Vagina (tissue), 2 donors: ENCODE data around the gene MORF4L1. TPM values are rescaled to one million over a fixed set of nuclear protein-coding genes. Genes with fewer than 3 reads are reported as not detected.

Experiments used
- DNase-seq, 2 donors: peaks; one replicate each; pipeline ENCODE4 v3.0.0-alpha.2; 2017; ENCODE audit errors: extremely low spot score in 2 of 2
- H3K27ac ChIP-seq: fragments of 200-600 bp; sonication (generic); one replicate; pipeline ENCODE4 v1.5.1; 2019
- H3K27me3 ChIP-seq: fragments of 200-600 bp; sonication (generic); one replicate; pipeline ENCODE4 v1.5.1; 2019
- H3K36me3 ChIP-seq, 2 donors: fragments of 200-600 bp; sonication (generic); one replicate each; pipeline ENCODE4 v1.5.1; 2017 to 2019
- H3K4me1 ChIP-seq: fragments of 200-600 bp; sonication (generic); one replicate; pipeline ENCODE4 v1.5.1; 2019
- H3K4me3 ChIP-seq, 2 donors: fragments of 200-600 bp; sonication (generic); 1 replicate in 1 of 2; 2 replicates in 1 of 2; pipeline ENCODE4 v1.5.1; 2016 to 2019
- H3K9me3 ChIP-seq: fragments of 200-600 bp; sonication (generic); one replicate; pipeline ENCODE4 v1.5.1; 2019
- POLR2A ChIP-seq, 2 donors: fragments of 450-650 bp; IDR thresholded peaks; one replicate each; pipeline ENCODE4 v1.6.1; 2017; ENCODE audit warnings: antibody characterized with exemption in 2 of 2, mild to moderate bottlenecking in 2 of 2, moderate library complexity in 2 of 2
- POLR2AphosphoS5 ChIP-seq, 2 donors: sonication (generic); formaldehyde crosslinking; IDR thresholded peaks; one replicate each; pipeline ENCODE4 v1.9.0; 2017; ENCODE audit warnings: antibody characterized with exemption in 2 of 2, mild to moderate bottlenecking in 2 of 2, low read depth in 1 of 2; ENCODE audit not compliant: insufficient read depth in 1 of 2
- intact Hi-C: fragments of 100-400 bp; cut with DNase I; formaldehyde crosslinking; loops from one replicate; pipeline ENCODE4 v1.15.1; 2023
- total RNA-seq: library from RNA; depleted of rRNA; stranded (reverse); fragments of >200 nt; gene quantifications from one replicate; pipeline ENCODE4 v1.2.3, GENCODE V29; 2016
- TF ChIP-seq, protein P1 (sequence below), 3 experiments: fragments of 450-650 bp in 2 of 3; fragments of 200-600 bp in 1 of 3; sonication (generic) in 1 of 3; IDR thresholded peaks; one replicate each; pipeline ENCODE4 v1.5.1; 2017 to 2019; ENCODE audit warnings: antibody characterized with exemption in 3 of 3, mild to moderate bottlenecking in 2 of 3, moderate library complexity in 2 of 3

Gene MORF4L1
- total RNA-seq, 1 donor from 2014 or later, result 170 TPM

DNA sequence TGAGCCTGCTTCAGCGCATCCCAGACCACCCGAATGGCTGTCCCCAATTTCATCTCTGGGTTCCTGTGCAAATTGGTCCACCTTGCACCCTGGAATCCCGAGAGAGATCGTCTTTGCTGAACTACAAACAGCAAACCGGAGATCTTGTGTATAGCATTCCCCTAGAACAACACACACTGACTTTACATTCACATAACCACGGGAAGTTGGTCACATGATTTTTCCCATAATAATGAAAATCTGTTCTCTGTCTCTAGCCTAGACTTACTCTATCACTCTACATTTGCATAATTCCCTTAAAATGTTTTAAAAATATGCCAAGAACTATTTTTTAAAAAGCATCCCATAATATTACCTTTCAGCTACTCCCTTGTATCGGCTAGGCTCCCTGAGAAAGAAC lies 37.6 kb downstream of the MORF4L1 start:
- TF ChIP-seq POLR2A (IDR thresholded peaks at IDR 0.05), result no peak
- TF ChIP-seq POLR2AphosphoS5 (IDR thresholded peaks at IDR 0.05; ENCODE audit: insufficient read depth in 1 of 2, low read depth in 1 of 2), result no peak
- TF ChIP-seq, protein P1, sequence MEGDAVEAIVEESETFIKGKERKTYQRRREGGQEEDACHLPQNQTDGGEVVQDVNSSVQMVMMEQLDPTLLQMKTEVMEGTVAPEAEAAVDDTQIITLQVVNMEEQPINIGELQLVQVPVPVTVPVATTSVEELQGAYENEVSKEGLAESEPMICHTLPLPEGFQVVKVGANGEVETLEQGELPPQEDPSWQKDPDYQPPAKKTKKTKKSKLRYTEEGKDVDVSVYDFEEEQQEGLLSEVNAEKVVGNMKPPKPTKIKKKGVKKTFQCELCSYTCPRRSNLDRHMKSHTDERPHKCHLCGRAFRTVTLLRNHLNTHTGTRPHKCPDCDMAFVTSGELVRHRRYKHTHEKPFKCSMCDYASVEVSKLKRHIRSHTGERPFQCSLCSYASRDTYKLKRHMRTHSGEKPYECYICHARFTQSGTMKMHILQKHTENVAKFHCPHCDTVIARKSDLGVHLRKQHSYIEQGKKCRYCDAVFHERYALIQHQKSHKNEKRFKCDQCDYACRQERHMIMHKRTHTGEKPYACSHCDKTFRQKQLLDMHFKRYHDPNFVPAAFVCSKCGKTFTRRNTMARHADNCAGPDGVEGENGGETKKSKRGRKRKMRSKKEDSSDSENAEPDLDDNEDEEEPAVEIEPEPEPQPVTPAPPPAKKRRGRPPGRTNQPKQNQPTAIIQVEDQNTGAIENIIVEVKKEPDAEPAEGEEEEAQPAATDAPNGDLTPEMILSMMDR (IDR thresholded peaks at IDR 0.05), result no peak
- Histone ChIP-seq H3K4me1 (peaks cover 36% of the 10 kb centered on the region), H3K27ac (peak overlapping the region; percentile 59), H3K36me3 (peaks cover 0 to 8% of the 10 kb centered on the region in 2 donors), H3K4me3 (no peak overlapping the region), H3K27me3 (no peaks in the 10 kb centered on the region), H3K9me3 (no peaks in the 10 kb centered on the region)
- no peak for DNase-seq
- intact Hi-C loops, result loop anchor here (10.0 kb wide), 1 partner anchor 65 kb away; no protein-coding TSS in a partner anchor

DNA sequence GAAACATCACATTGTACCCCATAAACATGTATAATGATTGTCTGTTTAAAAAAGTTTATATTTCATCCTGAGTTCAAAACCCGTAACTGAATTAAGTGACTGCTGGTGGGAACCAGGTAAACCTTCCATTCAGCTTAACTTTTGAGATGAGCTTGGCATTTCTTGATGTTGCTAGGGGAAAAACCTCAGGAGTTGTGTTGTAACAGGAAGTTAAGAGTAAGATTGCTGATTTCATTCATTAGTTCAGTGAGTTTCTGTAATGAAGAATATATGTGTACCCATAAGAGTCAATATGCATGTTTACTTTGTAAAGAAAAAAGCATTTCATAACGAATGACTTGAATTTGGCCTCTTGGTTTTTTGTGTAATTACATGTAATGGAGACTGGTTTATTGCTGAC lies 39.6 kb downstream of the MORF4L1 start:
- Histone ChIP-seq H3K27me3 (no peaks in the 10 kb centered on the region), H3K4me1 (peaks cover 44% of the 10 kb centered on the region), H3K27ac (no peak overlapping the region), H3K36me3 (peaks cover 0 to 8% of the 10 kb centered on the region in 2 donors), H3K9me3 (no peaks in the 10 kb centered on the region), H3K4me3 (no peak overlapping the region)
- TF ChIP-seq POLR2A (IDR thresholded peaks at IDR 0.05) (no peak), POLR2AphosphoS5 (IDR thresholded peaks at IDR 0.05; ENCODE audit: insufficient read depth in 1 of 2, low read depth in 1 of 2) (no peak)
- TF ChIP-seq, protein P1 (IDR thresholded peaks at IDR 0.05), result no peak
- intact Hi-C loops, result loop anchor here (10.0 kb wide), 1 partner anchor 62 kb away; no protein-coding TSS in a partner anchor
- no peak for DNase-seq

DNA sequence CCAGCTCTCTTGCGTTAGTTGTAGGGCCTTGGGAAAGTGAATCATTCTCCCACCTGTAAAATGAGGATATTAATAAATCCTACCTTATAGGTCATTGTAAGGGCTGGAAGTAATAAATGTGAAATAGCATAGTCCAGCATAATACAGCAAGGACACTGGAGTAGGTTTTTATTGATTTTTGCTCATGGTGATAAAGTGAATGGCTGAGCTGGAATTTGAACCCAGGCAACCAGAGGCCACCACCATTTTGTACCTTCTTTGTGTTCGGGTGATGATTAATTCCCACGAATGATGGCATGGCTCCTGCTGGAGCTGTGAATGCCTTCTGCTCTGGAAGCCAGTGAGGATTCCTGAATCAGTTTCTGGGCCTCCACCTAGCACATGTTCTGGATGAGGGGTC lies 40.3 kb downstream of the MORF4L1 start:
- DNase-seq, result no peak
- no peaks in the 10 kb centered on the region for H3K27me3 ChIP-seq
- peak overlapping the region; percentile 90 for H3K27ac ChIP-seq
- no peak for TF ChIP-seq POLR2AphosphoS5 (IDR thresholded peaks at IDR 0.05; ENCODE audit: insufficient read depth in 1 of 2, low read depth in 1 of 2)
- TF ChIP-seq, protein P1 (IDR thresholded peaks at IDR 0.05), result no peak
- no peak for TF ChIP-seq POLR2A (IDR thresholded peaks at IDR 0.05)
- no peaks in the 10 kb centered on the region for H3K9me3 ChIP-seq
- intact Hi-C loops, result loop anchor here (10.0 kb wide), 1 partner anchor 62 kb away; no protein-coding TSS in a partner anchor
- no peak overlapping the region for H3K4me3 ChIP-seq
- H3K36me3 ChIP-seq, result peaks cover 0 to 6% of the 10 kb centered on the region in 2 donors
- peaks cover 47% of the 10 kb centered on the region for H3K4me1 ChIP-seq

DNA sequence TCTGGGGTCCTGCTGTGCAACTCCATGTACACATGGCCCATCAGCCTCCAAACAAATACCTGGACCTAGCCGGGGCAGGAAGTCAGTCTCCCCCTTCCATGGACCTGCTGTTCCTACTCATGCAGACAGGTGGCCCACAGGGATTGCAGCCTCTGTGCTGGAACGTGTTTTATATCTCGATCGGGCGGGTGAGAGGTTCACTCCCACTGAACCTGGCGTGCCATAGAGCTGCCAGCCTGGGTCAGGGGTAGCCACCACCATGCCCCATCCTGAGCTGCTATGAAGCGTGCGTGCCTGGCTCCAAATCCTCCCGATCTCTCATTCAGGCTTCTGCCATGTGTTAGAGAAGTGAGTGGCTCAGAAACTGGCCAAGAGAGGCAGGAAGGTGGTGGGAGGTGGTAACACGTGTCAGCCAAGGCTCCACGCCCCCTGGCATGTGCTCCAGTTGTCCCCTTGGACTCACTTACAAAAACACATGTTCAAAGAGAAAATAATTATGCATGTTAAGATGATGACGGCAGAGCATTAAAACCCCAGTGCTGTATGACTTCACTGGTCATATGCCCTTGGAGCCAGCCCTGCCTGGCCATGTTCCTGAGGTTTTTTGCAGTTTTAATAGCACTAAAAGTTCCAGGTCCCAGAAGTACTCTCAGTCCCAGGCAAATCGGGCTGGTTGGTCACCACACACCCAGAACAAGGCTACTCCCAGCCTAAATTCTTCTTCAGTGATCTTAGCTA lies 41.5 kb downstream of the MORF4L1 start:
- Histone ChIP-seq H3K27me3 (no peaks in the 10 kb centered on the region), H3K36me3 (peaks cover 0 to 7% of the 10 kb centered on the region in 2 donors), H3K27ac (peak overlapping the region; percentile 90), H3K4me3 (no peak overlapping the region), H3K4me1 (peaks cover 47% of the 10 kb centered on the region), H3K9me3 (no peaks in the 10 kb centered on the region)
- intact Hi-C loops, result loop anchor here (10.0 kb wide), 1 partner anchor 61 kb away; no protein-coding TSS in a partner anchor
- TF ChIP-seq POLR2A (IDR thresholded peaks at IDR 0.05) (no peak), POLR2AphosphoS5 (IDR thresholded peaks at IDR 0.05; ENCODE audit: insufficient read depth in 1 of 2, low read depth in 1 of 2) (peak; percentile 76 to 79)
- TF ChIP-seq, protein P1 (IDR thresholded peaks at IDR 0.05), result peak; percentile 38 to 64 (median 48)
- peak in 1 of 2 donors; percentile 94 for DNase-seq
